Sigmoid colon (tissue), 7 donors: Measurements from ENCODE around the gene STK40. TPM values are rescaled to one million over a fixed set of nuclear protein-coding genes. Genes with fewer than 3 reads are reported as not detected.

ENCODE experiments used
- DNase-seq: peaks from one replicate; pipeline ENCODE4 v3.0.0-alpha.2; 2019
- H3K27ac ChIP-seq, 4 donors: fragments of 200-600 bp; sonication (generic); one replicate each; pipeline ENCODE4 v1.5.1; 2016 to 2019; ENCODE audit warnings: mild to moderate bottlenecking in 1 of 4
- H3K27me3 ChIP-seq, 3 donors: fragments of 200-600 bp; sonication (generic); one replicate each; pipeline ENCODE4 v1.5.1; 2019; ENCODE audit warnings: mild to moderate bottlenecking in 1 of 3
- H3K36me3 ChIP-seq, 4 donors: fragments of 200-600 bp; sonication (generic); one replicate each; pipeline ENCODE4 v1.5.1; 2016 to 2019
- H3K4me1 ChIP-seq, 4 donors: fragments of 200-600 bp; sonication (generic); one replicate each; pipeline ENCODE4 v1.5.1; 2017 to 2019
- H3K4me3 ChIP-seq, 4 donors: fragments of 200-600 bp; sonication (generic); one replicate each; pipeline ENCODE4 v1.5.1; 2017 to 2019; ENCODE audit warnings: mild to moderate bottlenecking in 2 of 4, moderate library complexity in 1 of 4
- H3K9me3 ChIP-seq, 4 donors: fragments of 200-600 bp in 3 of 4; sonication (generic) in 3 of 4; one replicate each; pipeline versions ENCODE4 v1.5.1 to v1.6.1; 2013 to 2019
- EP300 ChIP-seq, 4 donors: sonication (generic); formaldehyde crosslinking; IDR thresholded peaks; one replicate each; pipeline ENCODE4 v1.6.1; 2017; ENCODE audit warnings: antibody characterized with exemption in 4 of 4
- POLR2A ChIP-seq, 2 donors: fragments of 450-650 bp; IDR thresholded peaks; one replicate each; pipeline ENCODE4 v1.6.1; 2016; ENCODE audit warnings: antibody characterized with exemption in 2 of 2, mild to moderate bottlenecking in 2 of 2, moderate library complexity in 2 of 2
- POLR2AphosphoS5 ChIP-seq, 4 donors: sonication (generic); formaldehyde crosslinking; IDR thresholded peaks; one replicate each; pipeline ENCODE4 v1.6.1; 2017; ENCODE audit warnings: antibody characterized with exemption in 4 of 4
- WGBS, 2 donors: extraction: QIAGEN DNeasy Blood & Tissue Kit; methylation state at CpG; one replicate each; pipeline ENCODE4 v1.1.7; 2013; 5-methylcytosine and 5-hydroxymethylcytosine counted together
- intact Hi-C: fragments of 100-400 bp; cut with DNase I; formaldehyde crosslinking; loops from one replicate; pipeline ENCODE4 v1.15.1; 2023
- polyA plus RNA-seq, 3 donors: library from polyadenylated mRNA; stranded (reverse); fragments of 200-250 nt; gene quantifications; one replicate each; pipeline ENCODE4 v1.2.3, GENCODE V29; 2013
- total RNA-seq, 4 donors: library from RNA; depleted of rRNA; stranded (reverse); fragments of >200 nt; gene quantifications; one replicate each; pipeline ENCODE4 v1.1.0, GENCODE V29; 2016
- TF ChIP-seq, protein P1 (sequence below), 4 experiments: fragments of 450-650 bp in 3 of 4; fragments of 200-600 bp in 1 of 4; IDR thresholded peaks; one replicate each; pipeline ENCODE4 v1.5.1; 2016 to 2019; ENCODE audit warnings: antibody characterized with exemption in 4 of 4, mild to moderate bottlenecking in 3 of 4, moderate library complexity in 2 of 4
- donor health status: healthy with polysubstance abuse.
- donor health status: Bipolar disorder and iron deficiency.
- donor health status: healthy.

STK40 gene
- total and polyA plus RNA-seq, 7 donors, result 27.6 to 55.6 (median 40.7) TPM

- no peaks in the 10 kb centered on the region for H3K9me3 ChIP-seq
- 84 to 90% methylated on average over 7 of the region's 7 CpGs for WGBS, 2 donors
- H3K36me3 ChIP-seq, result peaks cover 0 to 56% (median 9%) of the 10 kb centered on the region in 4 donors
- intact Hi-C loops, result loop anchor here (1.0 kb wide), 2 partner anchors 79 to 322 kb away; no protein-coding TSS in a partner anchor
- DNase-seq, result no peak
- TF ChIP-seq, protein P1, sequence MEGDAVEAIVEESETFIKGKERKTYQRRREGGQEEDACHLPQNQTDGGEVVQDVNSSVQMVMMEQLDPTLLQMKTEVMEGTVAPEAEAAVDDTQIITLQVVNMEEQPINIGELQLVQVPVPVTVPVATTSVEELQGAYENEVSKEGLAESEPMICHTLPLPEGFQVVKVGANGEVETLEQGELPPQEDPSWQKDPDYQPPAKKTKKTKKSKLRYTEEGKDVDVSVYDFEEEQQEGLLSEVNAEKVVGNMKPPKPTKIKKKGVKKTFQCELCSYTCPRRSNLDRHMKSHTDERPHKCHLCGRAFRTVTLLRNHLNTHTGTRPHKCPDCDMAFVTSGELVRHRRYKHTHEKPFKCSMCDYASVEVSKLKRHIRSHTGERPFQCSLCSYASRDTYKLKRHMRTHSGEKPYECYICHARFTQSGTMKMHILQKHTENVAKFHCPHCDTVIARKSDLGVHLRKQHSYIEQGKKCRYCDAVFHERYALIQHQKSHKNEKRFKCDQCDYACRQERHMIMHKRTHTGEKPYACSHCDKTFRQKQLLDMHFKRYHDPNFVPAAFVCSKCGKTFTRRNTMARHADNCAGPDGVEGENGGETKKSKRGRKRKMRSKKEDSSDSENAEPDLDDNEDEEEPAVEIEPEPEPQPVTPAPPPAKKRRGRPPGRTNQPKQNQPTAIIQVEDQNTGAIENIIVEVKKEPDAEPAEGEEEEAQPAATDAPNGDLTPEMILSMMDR (IDR thresholded peaks at IDR 0.05), result no peak
- no peak for TF ChIP-seq POLR2A (IDR thresholded peaks at IDR 0.05)
- TF ChIP-seq POLR2AphosphoS5 (IDR thresholded peaks at IDR 0.05), result no peak
- no peak for TF ChIP-seq EP300 (IDR thresholded peaks at IDR 0.05)
- H3K4me3 ChIP-seq, result no peak overlapping the region
- no peak overlapping the region for H3K27ac ChIP-seq
- peaks cover 0 to 7% (median 5%) of the 10 kb centered on the region in 4 donors for H3K4me1 ChIP-seq
- no peaks in the 10 kb centered on the region for H3K27me3 ChIP-seq
Observed at GRCh38 chr1:36421649-36422048, 35.9 kb upstream of the STK40 start.

DNA sequence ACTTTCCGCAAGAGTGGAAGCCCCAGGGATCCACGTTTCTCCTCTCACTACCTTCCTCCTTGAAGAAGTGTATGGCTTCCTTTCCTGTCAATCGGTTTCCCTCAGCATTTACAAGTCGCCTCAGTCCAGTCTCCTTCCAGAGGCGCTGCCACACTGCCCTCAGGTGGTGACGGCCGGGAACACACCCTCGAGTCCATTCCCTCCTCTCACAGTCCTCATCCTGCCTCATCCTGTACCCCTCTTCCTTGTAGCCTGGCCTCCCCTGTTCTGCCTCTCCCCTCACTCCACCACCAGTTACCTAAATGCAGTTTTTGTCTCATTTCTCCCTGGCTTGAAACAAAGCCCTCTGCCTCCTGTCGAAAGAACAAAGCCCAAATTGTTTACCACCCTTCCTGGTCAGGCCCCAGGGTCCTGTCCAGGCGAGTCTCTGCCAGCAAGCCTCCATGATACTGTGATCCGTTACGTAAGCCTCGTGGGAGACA is 35.2 kb upstream of the STK40 start:
- H3K36me3 ChIP-seq, result peaks cover 0 to 55% (median 9%) of the 10 kb centered on the region in 4 donors
- intact Hi-C loops, result loop anchor here (1.0 kb wide), 2 partner anchors 79 to 322 kb away; no protein-coding TSS in a partner anchor

DNA sequence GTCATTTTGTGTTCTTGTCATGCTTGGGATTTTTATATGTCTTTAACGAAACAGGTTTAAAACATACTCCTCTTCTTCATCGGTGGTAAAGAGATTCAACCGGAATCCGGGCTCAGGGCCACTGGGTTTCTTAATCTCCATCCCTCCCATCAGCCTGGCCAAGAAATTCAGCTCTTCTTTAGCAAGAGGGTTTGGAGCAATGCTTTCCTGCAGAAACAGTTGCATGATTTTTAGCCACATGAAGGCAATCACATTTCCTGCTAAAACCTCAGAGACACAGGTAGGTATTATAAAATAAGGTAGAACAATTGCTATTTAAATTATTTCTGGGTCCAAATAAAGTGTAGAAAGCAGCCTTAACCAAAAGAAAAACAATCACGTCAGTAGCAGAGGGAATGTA is 34.7 kb upstream of the STK40 start:
- Histone ChIP-seq H3K27me3 (no peaks in the 10 kb centered on the region), H3K4me1 (peaks cover 0 to 7% (median 5%) of the 10 kb centered on the region in 4 donors), H3K27ac (peak overlapping the region in 1 of 4 donors; percentile 38), H3K36me3 (peaks cover 0 to 50% (median 9%) of the 10 kb centered on the region in 4 donors), H3K4me3 (no peak overlapping the region), H3K9me3 (no peaks in the 10 kb centered on the region)
- TF ChIP-seq EP300 (IDR thresholded peaks at IDR 0.05) (no peak), POLR2AphosphoS5 (IDR thresholded peaks at IDR 0.05) (no peak), POLR2A (IDR thresholded peaks at IDR 0.05) (no peak)
- TF ChIP-seq, protein P1 (IDR thresholded peaks at IDR 0.05), result no peak
- intact Hi-C loops, result no loop called here
- peak; percentile 72 for DNase-seq
- 40 to 59% methylated on average over 5 of the region's 5 CpGs for WGBS, 2 donors

More for the DNA sequence above, 35.2 kb upstream of the STK40 start:
- H3K4me3 ChIP-seq, result no peak overlapping the region
- H3K9me3 ChIP-seq, result no peaks in the 10 kb centered on the region
- no peak for TF ChIP-seq POLR2A (IDR thresholded peaks at IDR 0.05)
- peak in 1 of 4 donors; percentile 26 for TF ChIP-seq POLR2AphosphoS5 (IDR thresholded peaks at IDR 0.05)
- TF ChIP-seq, protein P1 (IDR thresholded peaks at IDR 0.05), result peak; percentile 88 to 94 (median 92)
- H3K27me3 ChIP-seq, result no peaks in the 10 kb centered on the region
- H3K27ac ChIP-seq, result peak overlapping the region in 1 of 4 donors; percentile 38
- DNase-seq, result peak; percentile 92
- H3K4me1 ChIP-seq, result peaks cover 0 to 7% (median 5%) of the 10 kb centered on the region in 4 donors
- 20 to 21% methylated on average over 13 of the region's 13 CpGs for WGBS, 2 donors

GRCh38 chr1:36419569-36419968 is 33.8 kb upstream of the STK40 start:
- no peak overlapping the region for H3K27ac ChIP-seq
- peak; percentile 4 for DNase-seq
- peaks cover 0 to 7% (median 5%) of the 10 kb centered on the region in 4 donors for H3K4me1 ChIP-seq
- TF ChIP-seq EP300 (IDR thresholded peaks at IDR 0.05), result no peak
- no peak overlapping the region for H3K4me3 ChIP-seq
- 80 to 88% methylated on average over 4 of the region's 4 CpGs for WGBS, 2 donors
- H3K9me3 ChIP-seq, result no peaks in the 10 kb centered on the region
- intact Hi-C loops, result loop anchor here (2.0 kb wide), 1 partner anchor 51 kb away; no protein-coding TSS in a partner anchor
- H3K27me3 ChIP-seq, result no peaks in the 10 kb centered on the region
- peaks cover 0 to 44% (median 9%) of the 10 kb centered on the region in 4 donors for H3K36me3 ChIP-seq

- Histone ChIP-seq H3K36me3 (peaks cover 0 to 41% (median 9%) of the 10 kb centered on the region in 4 donors), H3K4me3 (no peak overlapping the region), H3K27me3 (no peaks in the 10 kb centered on the region), H3K9me3 (no peaks in the 10 kb centered on the region), H3K4me1 (peaks cover 0 to 7% (median 5%) of the 10 kb centered on the region in 4 donors), H3K27ac (no peak overlapping the region)
- 89 to 91% methylated on average over 3 of the region's 3 CpGs for WGBS, 2 donors
- TF ChIP-seq EP300 (IDR thresholded peaks at IDR 0.05), result no peak
- TF ChIP-seq POLR2AphosphoS5 (IDR thresholded peaks at IDR 0.05), result no peak
- no peak for TF ChIP-seq POLR2A (IDR thresholded peaks at IDR 0.05)
- TF ChIP-seq, protein P1 (IDR thresholded peaks at IDR 0.05), result no peak
- DNase-seq, result no peak
- intact Hi-C loops, result loop anchor here (2.0 kb wide), 1 partner anchor 50 kb away; no protein-coding TSS in a partner anchor
Observed at GRCh38 chr1:36419140-36419539, 33.4 kb upstream of the STK40 start.
